ENCODE results near the gene IZUMO4.
A peak's percentile ranks its signal among the peaks of the same experiment; 100 is the strongest.
"Not testable (repeated sequence)": the region's sequence is repeated elsewhere in the genome, so short reads cannot be mapped to it uniquely, and the experiment has no call there.

Gene IZUMO4

DNA sequence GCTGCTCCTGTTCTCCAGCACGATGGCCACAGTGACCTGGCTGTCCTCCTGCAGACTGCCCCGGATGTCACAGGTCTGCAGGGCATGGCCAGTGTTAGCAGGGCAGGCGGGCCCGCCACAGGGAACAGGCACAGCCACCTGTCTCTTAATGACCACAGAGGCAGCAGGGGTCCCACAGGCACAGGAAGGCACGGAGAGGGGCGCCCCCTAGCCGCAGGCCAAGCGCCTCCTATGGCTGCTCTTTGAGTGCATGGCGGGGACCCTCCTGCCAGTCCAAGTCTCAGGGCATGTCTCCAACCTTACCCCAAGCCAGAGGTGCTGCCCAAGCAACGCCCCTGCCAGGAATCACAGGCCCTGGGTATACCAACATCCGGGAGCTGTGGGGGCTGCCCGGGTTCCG is 14.1 kb downstream of the IZUMO4 start:
- no peak for DNase-seq

DNA sequence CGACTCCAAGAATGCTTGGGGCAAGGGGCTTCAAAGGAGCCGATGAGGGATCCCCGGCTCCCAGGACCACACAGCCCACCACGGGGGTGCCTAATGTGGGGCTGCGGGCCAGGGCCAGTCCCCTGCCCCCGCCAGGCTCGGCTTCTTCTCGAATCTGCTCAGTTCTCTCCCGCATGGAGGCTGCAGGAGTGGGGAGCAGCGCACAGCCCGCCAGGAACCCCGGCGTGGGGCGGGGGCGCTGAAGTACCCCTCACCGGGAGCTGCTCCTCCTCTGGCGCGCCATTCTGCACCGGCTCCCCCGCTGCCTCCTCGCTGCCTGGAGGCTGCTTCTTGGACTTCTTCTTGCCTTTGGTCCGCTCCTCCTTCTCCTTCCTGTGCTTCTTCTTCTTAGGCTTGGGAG is 14.7 kb downstream of the IZUMO4 start:
- DNase-seq = no peak

DNA sequence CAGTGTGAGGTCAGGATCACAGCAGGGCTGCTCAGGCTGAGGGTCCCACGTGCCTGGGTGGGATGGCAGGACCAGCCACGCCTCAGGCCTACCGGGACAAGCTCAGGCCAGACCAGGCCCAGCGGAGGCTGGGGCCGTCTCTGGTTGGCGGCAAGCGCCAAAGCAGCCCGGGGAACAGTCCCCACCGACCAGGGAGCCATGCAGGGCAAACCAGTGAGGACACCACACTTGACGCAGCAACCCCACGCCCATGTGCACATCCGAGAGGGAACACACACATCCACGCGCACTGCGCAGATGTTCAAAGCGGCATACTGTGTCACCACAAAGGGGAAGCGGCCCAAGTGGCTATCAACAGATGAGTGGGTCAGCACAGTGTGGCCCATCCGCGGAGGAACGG is 15.2 kb downstream of the IZUMO4 start:
- DNase-seq = no peak

DNA sequence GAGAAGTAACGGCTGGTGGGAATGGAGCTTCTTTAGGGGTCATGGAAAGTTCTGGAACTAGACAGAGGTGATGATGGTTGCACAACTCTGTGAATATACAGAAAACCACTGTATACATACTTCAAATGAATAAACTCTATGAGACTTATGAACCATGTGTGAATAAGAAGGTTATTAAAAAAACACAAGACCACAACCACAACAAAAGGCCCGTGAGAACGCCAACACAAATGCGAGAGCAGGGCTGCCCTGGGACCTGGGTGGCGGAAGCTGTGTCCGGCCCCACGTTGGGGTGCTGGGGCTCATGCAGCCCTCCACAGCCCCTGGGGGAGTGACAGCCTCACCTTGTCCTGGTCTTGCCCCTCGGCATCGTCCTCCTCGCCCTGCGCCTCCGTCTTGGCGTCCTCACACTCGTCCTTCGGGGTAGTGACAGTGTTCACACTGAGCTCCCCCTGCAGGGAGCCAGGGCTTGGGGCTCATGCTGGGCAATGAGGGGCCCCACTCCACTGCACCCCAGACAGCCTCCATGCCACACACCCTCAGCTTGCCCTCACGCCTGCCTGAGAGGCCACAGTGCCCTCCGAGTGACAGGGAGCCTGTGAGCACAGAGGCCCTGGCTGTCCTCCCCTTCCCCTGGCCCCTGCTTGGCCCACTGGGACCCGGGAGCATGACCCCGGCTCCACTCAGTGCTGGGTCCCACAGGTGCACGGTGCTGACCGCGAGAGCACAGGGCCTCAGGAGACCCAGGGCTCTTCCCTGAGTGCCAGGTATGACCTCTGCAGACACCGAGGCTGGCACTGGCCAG is 16.0 kb downstream of the IZUMO4 start:
- DNase-seq = no peak

DNA sequence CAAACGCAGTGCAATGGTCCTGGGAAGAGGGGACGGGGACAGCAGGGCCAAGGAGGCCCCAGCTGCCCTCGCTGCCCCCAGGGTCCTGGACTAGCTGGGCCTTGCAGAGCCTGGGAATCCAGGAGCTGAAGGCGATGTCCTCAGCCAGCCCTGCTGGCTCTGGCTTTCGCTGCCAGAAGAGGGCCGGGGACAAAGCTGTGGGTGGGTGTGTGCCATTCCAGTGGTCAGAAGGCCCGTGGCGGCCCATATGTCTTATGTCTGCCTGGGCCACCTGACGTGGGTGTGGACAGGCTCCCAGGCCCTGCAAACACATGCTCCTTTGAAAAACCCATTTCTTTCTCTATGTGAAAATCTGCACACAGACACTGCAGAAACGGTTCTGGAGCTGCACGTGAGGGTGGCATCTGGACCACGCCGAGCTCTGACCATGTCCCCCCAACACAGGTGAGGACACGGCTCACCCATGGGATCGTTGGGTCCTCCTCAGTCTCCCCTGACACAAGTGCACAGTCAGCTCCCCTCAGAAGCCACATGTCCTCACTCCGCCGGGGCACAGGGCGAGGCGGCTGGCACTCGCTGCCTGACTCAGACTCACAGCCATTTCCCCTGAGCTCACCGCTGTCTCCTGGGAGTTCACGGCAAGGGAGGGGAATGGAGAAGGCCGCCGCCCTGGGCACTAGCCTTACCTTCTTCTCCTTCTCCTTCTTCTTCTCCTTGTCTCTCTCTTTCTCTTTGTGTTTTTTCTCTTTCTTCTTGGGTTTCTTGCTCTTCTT is 16.9 kb downstream of the IZUMO4 start:
- DNase-seq = no peak

DNA sequence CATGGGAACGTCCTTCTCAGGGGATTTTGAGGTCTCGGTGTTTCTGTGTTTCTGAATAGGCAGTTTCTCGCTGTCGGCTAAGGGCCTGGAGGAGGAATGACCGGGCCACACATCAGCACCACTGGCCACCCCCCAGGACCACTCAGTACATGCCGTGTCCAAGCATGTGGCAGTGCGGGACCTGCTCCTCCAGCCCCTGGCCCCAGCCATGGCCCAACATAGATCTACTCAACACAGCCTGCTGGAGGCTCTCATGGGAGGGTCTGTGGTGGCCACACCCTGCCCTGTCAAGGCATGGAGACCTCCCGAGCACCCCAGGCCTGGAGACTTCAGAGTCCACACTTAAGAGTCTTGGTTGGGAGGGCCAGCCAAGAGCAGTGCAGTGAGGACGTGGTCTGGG is 17.5 kb downstream of the IZUMO4 start:
- no peak for DNase-seq

DNA sequence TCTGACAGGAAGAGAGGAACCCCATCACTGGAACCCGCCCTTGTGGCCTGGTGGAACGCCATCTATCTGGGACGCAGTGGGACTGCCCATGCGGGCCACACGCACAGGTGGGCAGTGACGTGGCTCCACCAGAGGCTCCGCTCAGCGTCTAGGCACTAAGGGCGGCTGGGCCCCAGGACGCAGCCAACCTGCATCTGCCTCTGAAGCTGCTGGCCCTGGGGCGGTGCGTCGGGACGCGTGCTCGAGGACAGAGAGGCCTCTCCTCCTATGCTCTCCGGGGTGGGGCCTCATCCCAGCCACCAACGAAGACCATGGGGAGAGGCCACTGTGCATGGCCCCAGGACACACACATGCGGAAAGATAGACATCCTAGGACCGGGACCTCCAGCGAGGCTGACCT is 18.1 kb downstream of the IZUMO4 start:
- DNase-seq = no peak

DNA sequence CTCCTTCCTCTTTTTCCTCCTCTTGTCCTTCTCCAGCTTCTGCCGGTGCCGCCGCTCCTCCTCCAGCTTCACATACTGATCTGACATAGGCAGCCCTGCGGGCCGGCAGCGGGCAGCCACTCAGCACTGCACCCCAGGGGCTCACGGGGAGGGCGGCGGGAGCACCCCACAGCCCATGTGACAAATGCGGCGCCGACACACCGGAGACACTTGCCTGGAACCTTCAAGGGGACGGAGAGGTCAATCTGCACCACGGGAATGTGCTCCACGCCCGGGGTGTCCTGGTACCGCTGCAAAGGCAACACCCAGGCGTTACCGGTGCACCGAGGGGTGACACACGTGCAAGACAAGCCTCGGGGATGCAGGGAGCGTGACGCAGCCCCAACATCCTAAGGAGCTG is 18.6 kb downstream of the IZUMO4 start:
- DNase-seq = no peak

DNA sequence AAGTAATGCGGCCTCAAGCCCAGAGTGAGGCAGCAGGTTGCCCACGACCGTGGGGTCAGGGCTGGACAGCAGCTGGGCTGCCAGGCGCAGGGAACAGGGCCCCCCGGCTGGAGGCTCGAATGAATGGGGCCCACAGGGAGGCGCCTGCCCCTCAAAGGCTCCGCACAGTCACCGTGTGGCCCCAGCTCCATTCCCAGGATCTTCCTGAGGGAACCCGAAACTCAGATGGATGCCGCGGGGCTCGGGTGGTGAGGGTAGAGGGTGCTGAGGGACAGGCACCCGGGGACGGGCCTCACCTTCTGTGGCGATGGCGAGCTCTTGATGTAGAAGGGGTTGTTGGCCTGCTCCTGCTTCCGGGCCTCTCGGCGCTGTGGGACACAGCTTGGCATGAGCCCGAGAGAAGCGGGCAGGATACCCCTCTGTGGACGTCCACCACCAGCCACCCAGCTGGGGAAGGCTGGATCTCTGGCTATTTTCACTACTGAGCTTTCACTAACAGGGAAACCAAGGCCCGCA is 19.3 kb downstream of the IZUMO4 start:
- DNase-seq = no peak

DNA sequence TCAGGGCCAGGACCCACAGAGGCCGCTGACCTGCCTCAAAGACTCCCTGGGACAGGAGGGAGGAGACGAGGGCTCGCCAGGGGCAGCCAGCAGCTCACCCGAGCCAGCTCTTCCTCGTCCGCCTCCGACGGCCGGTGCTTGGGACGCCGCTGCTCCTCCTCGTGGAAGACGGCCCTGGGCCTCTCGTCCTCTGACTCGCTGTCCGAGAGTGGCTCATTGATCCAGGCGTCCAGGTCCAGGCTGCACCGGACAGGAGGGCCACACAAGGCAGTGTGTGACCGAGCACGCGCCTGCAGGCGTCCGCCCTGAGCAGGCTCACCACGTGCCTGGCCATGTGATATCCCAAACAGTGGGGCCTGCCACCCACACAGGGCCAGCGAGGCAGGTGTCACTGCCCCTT is 19.8 kb downstream of the IZUMO4 start:
- no peak for DNase-seq

DNA sequence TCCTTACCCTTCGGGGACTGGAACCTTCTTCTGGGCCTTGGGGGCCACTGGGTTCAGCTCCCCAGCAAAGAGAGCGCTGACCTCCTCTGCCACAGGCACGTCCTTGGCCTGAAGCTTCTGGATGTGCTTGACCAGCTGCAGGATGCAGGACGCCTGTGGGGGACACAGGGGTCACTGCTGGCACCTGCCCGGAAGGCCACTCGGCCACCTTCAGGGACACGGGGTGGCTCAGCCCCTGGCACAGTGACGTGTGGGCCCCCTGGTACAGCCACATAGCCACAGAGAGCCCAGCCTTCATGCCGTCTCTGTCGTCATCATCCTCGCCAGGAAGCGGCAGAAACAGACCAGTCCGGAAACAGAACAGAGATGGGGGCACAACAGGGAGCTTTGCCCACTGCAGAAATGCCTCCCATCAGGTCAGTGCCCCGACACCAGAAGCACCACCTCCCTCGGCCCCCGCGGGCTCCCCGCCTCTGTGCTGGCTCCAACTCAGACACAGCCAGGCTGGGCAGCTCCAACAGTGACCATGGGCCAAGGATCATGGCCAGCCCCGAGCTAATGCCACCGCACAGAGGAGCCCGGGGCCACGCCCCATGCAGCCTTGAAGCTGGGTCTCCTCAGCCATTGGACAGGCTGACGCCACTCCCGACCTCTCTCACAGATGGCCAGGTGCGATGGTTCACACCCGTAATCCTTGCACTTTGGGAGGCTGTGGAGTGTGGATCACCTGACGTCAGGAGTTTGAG is 20.7 kb downstream of the IZUMO4 start:
- no peak for DNase-seq

DNA sequence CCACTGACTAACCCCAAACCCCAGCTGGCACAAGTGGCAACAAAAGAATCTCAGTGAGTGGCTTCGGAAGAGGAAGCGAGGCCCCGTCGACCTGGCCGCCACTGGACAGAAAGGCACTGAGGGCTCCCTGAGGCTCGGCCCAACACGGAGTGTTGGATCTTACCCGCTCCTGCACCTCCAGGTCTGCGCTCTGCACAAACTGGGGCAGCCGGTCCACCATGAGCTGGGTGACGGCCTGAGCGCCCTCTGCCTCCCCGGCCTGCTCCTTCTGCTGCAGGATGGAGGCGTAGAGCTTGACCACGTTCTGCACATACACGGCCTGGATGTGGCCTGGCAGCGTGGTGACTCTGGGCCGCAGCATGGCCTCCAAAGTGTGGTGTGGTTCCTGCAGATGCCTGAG is 21.7 kb downstream of the IZUMO4 start:
- DNase-seq = no peak

DNA sequence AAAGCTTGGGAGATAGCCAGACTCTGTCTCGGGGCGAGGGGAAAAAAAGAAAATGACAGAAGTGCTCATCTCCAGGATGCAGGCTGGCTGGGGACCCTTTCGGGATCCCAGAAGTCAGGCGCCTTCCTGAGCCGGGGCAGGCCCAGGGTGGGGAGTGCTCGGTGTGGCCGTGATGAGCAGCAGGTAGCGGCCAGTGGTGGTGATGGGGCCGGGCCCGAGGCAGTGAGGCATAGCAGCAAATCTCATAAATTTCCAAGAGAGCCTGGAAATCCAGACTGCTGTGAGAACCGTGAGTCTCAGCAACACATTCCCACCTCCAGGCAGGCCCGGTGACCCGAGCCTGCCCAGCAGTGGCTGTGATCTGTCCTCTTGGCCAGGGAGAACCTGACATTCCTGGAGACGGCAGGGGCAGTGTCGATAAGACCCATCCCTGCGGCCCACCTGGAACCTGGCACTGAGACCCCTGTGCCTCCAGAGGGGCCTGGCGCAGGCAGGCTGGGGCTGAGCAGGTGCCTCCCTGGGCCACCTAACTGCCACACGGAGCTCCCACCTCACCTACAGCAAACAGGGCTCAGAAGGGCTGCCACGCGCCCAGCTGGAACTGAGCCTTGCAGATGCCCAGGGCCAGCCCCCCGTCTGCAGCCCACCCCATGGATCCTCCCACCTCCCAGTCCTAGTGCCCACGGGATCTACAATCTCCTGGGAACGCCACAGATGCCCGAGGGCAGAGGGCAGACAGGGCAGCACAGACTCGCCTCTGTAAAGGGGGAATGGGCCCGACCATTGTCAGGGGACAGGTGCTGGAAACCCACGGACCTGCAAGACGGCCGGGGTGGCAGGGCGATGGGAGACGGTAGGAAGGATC is 23.4 kb downstream of the IZUMO4 start:
- no peak for DNase-seq

DNA sequence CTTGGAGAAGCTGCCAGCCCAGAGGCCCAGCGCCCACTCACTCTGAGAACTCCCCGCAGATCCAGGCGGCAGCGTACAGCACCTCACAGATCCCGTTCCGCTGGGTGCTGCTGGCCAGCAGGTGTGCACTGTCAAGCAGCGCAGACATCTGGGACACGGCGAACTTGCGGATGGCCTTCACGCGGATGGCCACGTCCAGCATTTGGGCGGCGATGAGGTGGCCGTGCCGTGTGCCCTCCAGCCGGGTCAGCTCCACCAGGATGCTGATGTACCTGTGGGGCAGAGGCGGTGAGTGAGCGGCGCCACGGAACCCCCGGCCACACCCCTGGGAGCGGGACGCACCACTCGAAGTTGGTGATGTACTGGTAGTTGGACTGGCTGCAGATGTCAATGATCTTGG is 24.1 kb downstream of the IZUMO4 start:
- no peak for DNase-seq

DNA sequence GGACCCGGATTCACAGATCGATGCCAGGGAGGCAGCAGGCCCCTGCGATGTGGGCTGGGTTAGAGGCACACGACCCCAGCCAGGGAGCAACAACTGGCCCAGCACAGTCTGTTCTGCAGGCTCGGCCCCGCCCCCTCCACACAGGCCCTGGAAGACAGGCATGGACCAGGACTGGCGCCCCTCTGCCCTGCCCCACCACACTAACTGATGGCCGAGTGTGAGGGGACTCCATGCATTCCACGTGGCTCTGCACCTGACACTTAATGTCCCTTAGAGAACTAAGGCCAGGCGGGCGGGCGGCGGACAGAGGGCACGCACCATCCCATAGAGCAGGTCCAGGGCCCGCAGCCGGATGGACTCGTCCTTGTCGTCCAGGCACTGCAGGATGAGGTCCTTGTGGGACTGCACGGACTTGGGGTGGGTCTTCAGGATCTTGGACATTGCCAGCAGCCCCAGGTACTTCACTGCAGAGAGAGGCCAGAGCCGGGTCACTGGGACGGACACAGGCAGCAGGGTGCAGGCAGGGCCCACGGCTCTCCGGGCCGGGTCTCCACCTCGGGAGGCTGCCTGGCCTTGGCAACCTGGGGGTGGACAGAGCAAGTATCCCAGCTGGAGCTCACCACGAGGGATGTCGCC is 24.8 kb downstream of the IZUMO4 start:
- DNase-seq = no peak

DNA sequence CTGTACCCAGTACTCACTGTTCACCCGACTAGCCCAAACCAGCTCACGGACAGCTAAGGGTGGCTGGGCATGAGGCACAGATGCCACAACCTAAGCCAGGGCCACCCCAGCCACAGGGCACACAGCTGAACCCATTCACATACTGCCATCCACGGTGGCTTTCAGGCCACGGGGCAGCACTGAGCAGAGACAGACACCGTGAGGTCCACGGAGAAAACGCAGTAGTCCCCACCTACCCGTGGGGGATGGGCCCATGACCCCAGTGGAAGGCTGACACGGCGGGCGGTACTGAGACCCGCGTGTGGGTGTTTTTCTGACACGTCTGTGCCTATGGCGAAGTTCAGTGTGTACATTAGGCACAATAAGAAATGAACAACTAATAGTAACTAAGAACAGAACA is 25.5 kb downstream of the IZUMO4 start:
- DNase-seq = no peak

DNA sequence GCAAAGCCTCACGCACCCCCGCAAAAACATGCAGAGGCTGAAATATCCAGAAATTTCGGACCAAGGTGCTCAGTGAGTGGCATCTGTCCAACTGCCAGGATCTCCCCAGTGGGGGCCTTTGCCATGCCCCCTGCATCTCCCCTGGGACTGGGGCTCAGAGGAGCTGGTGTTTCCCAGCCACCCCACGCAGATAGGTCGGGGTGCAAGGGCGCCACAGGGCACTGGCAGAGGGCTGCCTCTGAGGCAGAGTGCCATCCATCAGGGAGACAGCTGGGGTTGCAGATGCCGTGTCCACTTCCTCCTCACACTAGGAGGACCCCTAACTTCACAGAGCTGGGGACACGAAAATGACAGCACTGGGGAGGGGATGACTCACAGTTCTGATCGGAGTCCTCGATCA is 26.3 kb downstream of the IZUMO4 start:
- no peak for DNase-seq

DNA sequence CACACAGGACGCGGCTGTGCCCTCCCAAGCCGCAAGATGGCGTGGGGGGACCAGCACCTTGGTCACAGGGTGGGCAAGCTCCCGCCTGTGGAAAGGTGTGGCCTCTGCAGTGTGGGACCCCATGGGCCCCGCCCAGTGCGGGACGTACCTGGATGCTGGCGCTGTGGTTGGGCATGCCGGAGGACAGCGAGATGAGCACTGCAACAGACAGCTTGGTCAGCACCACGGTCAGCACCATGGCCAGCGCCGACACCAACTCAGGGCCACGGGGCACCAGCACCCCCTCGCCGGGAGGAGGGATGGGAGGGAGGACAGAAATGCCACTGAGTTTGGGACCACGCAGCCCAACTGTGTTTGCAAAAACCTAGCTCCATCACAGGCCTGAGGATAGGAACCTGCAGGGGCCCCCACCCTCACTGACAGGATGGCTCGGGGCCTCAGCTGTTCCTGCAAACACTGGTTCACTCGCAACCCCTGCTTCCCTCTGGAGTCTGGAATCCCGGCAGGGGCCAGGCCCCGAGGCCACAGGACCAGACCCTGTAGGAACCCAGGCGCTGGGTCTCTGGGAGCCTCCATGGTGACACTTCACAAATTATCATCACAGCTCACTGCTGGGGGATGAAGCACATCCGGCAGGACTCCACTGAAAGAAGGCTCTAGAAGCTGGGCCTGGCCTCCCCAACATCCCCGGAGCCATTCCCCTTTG is 27.1 kb downstream of the IZUMO4 start:
- DNase-seq = peak in 1 of 2 donors; percentile 3

DNA sequence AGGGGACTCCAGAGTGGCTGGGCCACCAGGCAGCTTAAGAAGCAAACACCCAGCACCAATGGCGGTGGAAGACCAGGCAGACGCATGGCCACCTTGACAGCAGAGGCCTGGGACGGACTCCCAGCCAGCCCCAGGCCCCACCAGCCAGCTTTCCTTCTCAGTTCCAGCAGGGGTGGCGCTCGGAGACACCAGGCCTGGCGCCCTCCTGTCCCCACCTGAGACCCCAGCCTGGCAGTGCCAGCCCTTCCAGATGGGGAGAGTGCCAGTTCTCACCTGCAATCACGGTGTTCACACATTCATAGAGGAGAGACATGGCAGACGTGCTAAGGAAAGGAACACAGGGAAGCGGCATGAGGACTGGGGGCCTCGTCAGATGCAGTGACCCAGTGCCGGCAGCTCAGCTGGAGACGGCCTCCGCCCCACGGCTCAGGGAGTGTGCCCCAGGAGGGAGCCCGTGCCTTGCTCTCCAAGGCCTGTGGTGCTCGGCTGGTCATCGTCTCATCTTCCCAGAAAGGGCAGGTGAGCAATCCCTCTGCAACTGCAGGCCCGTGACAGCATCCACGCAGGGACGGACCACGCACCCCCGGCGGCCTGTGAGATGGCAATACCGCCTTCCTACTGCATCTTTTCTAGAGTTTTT is 30.3 kb downstream of the IZUMO4 start:
- no peak for DNase-seq

DNA sequence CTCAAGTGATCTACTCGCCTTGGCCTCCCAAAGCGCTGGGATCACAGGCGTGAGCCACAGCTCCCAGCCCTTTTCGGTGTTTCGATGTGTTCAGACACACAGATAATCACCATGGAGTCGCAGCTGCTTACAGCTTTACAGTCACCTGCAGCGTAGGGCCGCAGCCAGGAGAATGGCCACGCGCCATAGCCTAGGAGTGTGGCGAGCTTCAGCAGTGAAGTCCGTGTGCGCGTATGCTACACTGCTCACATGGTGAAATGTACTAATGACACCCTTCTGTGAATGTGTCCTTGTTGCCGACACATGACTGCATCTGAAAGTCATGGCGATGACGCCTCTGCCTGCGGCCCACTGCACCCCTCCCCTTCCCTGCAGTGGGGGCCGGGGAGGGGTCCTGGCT is 31.0 kb downstream of the IZUMO4 start:
- no peak for DNase-seq

DNA sequence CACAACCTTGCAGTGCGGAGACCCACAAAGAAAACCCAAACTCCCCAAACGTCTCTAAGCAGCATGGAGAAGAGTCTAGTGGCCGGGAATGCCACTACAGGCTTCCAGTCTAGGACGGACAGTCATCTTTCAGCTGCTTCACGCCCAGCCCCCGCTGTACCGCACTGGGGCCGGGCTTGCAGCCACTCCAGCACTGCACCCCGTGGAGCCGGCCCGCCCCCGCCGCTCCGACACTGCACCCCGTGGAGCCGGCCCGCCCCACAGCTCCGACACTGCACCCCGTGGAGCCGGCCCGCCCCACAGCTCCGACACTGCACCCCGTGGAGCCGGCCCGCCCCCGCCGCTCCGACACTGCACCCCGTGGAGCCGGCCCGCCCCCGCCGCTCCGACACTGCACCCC is 31.5 kb downstream of the IZUMO4 start:
- DNase-seq = not testable (repeated sequence)

All from inflammatory macrophage (primary cell).